ENCODE measurements around the gene RPS6KA2.

GRCh38 chr6:166460473-166461437 lies 166.3 kb downstream of the RPS6KA2 start:
- no peak for TF ChIP-seq CTCF (IDR thresholded peaks at IDR 0.05)
- no peak for TF ChIP-seq POLR2A (IDR thresholded peaks at IDR 0.05)
